Glutamatergic neuron (in vitro differentiated cells): ENCODE data around the gene SMIM10L2A. TPM values are rescaled to one million over a fixed set of nuclear protein-coding genes. Genes with fewer than 3 reads are reported as not detected.

Experiments used
- DNase-seq: peaks from one replicate; pipeline ENCODE4 v3.0.0; 2022
- H3K27ac Mint-ChIP-seq: one replicate; pipeline ENCODE4 v1.8.0; 2020; ENCODE audit warnings: mild to moderate bottlenecking, mixed read lengths, inconsistent platforms; ENCODE audit not compliant: unreplicated experiment
- H3K27me3 Mint-ChIP-seq: one replicate; pipeline ENCODE4 v1.8.0; 2020; ENCODE audit warnings: mild to moderate bottlenecking, moderate library complexity, mixed read lengths, inconsistent platforms; ENCODE audit not compliant: unreplicated experiment
- H3K36me3 Mint-ChIP-seq: one replicate; pipeline ENCODE4 v1.8.0; 2020; ENCODE audit warnings: mild to moderate bottlenecking, mixed read lengths, inconsistent platforms; ENCODE audit not compliant: unreplicated experiment
- H3K4me1 Mint-ChIP-seq: one replicate; pipeline ENCODE4 v1.8.0; 2020; ENCODE audit warnings: mild to moderate bottlenecking, low read depth, mixed read lengths, inconsistent platforms; ENCODE audit not compliant: unreplicated experiment
- H3K4me3 Mint-ChIP-seq: one replicate; pipeline ENCODE4 v1.8.0; 2020; ENCODE audit warnings: mild to moderate bottlenecking, mixed read lengths, inconsistent platforms; ENCODE audit not compliant: unreplicated experiment
- H3K9me3 Mint-ChIP-seq: one replicate; pipeline ENCODE4 v1.8.0; 2020; ENCODE audit warnings: mild to moderate bottlenecking, moderate library complexity, mixed read lengths, inconsistent platforms; ENCODE audit not compliant: unreplicated experiment
- CTCF ChIP-seq: fragments of 200-600 bp; sonication (generic); IDR thresholded peaks from one replicate; pipeline ENCODE4 v1.5.0; 2021; ENCODE audit not compliant: partially characterized antibody, unreplicated experiment
- total RNA-seq: library from RNA; stranded (reverse); fragmentation: NEBNext Ultra II Directional; extraction: Animal tissue kit (Norgen Biotek cat#: 25700); gene quantifications from one replicate; pipeline ENCODE4 v1.2.1, GENCODE V29; 2021; ENCODE audit not compliant: unreplicated experiment

Gene SMIM10L2A
- total RNA-seq, 1 donor from 2014 or later = 3.4 TPM

GRCh38 chrX:135433531-135434257, 11.9 kb downstream of the SMIM10L2A start:
- no peaks in the 10 kb centered on the region for H3K27me3 Mint-ChIP-seq
- H3K36me3 Mint-ChIP-seq = no peaks in the 10 kb centered on the region
- no peak overlapping the region for H3K4me3 Mint-ChIP-seq
- no peak for TF ChIP-seq CTCF
- DNase-seq = no peak
- H3K4me1 Mint-ChIP-seq = no peaks in the 10 kb centered on the region
- H3K27ac Mint-ChIP-seq = no peak overlapping the region
- peaks cover 1% of the 10 kb centered on the region for H3K9me3 Mint-ChIP-seq

GRCh38 chrX:135434258-135435138, 12.8 kb downstream of the SMIM10L2A start:
- Mint-ChIP-seq H3K4me3 (no peak overlapping the region), H3K4me1 (no peaks in the 10 kb centered on the region), H3K9me3 (peaks cover 1% of the 10 kb centered on the region), H3K27me3 (no peaks in the 10 kb centered on the region), H3K27ac (no peak overlapping the region), H3K36me3 (no peaks in the 10 kb centered on the region)
- no peak for DNase-seq
- no peak for TF ChIP-seq CTCF

GRCh38 chrX:135435139-135435922, 13.6 kb downstream of the SMIM10L2A start:
- H3K4me3 Mint-ChIP-seq = no peak overlapping the region
- H3K36me3 Mint-ChIP-seq = no peaks in the 10 kb centered on the region
- no peak for TF ChIP-seq CTCF
- no peak overlapping the region for H3K27ac Mint-ChIP-seq
- no peaks in the 10 kb centered on the region for H3K4me1 Mint-ChIP-seq
- no peaks in the 10 kb centered on the region for H3K27me3 Mint-ChIP-seq
- peaks cover 1% of the 10 kb centered on the region for H3K9me3 Mint-ChIP-seq
- no peak for DNase-seq

- no peak for TF ChIP-seq CTCF
- H3K9me3 Mint-ChIP-seq = peaks cover 1% of the 10 kb centered on the region
- H3K27ac Mint-ChIP-seq = no peak overlapping the region
- H3K36me3 Mint-ChIP-seq = no peaks in the 10 kb centered on the region
- H3K4me1 Mint-ChIP-seq = no peaks in the 10 kb centered on the region
- H3K27me3 Mint-ChIP-seq = no peaks in the 10 kb centered on the region
- DNase-seq = no peak
- no peak overlapping the region for H3K4me3 Mint-ChIP-seq
These were observed 14.2 kb downstream of the SMIM10L2A start for GRCh38 chrX:135435933-135436332.
